B cell (primary cell): ENCODE measurements around the gene ERC2.

Source experiments
- EZH2 ChIP-seq: IDR thresholded peaks from 2 replicates; pipeline ENCODE4 v1.6.1; 2012; ENCODE audit warnings: borderline replicate concordance, low read depth, mild to moderate bottlenecking, moderate library complexity, low read length; ENCODE audit not compliant: insufficient read depth, poor library complexity, severe bottlenecking
- TF ChIP-seq, protein P1 (sequence below): fragments of 200-600 bp; IDR thresholded peaks from one replicate; pipeline ENCODE4 v1.8.0; 2022; ENCODE audit warnings: antibody characterized with exemption, mild to moderate bottlenecking

GRCh38 chr3:56238299-56238698 is 230.0 kb downstream of the ERC2 start:
- TF ChIP-seq, protein P1, sequence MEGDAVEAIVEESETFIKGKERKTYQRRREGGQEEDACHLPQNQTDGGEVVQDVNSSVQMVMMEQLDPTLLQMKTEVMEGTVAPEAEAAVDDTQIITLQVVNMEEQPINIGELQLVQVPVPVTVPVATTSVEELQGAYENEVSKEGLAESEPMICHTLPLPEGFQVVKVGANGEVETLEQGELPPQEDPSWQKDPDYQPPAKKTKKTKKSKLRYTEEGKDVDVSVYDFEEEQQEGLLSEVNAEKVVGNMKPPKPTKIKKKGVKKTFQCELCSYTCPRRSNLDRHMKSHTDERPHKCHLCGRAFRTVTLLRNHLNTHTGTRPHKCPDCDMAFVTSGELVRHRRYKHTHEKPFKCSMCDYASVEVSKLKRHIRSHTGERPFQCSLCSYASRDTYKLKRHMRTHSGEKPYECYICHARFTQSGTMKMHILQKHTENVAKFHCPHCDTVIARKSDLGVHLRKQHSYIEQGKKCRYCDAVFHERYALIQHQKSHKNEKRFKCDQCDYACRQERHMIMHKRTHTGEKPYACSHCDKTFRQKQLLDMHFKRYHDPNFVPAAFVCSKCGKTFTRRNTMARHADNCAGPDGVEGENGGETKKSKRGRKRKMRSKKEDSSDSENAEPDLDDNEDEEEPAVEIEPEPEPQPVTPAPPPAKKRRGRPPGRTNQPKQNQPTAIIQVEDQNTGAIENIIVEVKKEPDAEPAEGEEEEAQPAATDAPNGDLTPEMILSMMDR = no peak
- no peak for TF ChIP-seq EZH2
